ELF-1 (cell line): ENCODE measurements around the gene SERPINA12.

ENCODE experiments used
- DNase-seq: peaks from one replicate; pipeline ENCODE4 v3.0.0-alpha.2; 2016; ENCODE audit warnings: low read depth, low spot score

SERPINA12 gene

GRCh38 chr14:94466706-94467370, 42.4 kb downstream of the SERPINA12 start:
- DNase-seq: no peak

GRCh38 chr14:94465042-94465441, 44.2 kb downstream of the SERPINA12 start:
- DNase-seq: no peak

GRCh38 chr14:94464290-94464689, 45.0 kb downstream of the SERPINA12 start:
- DNase-seq: no peak

GRCh38 chr14:94462763-94463572, 46.3 kb downstream of the SERPINA12 start:
- no peak for DNase-seq

- DNase-seq: no peak
Observed at GRCh38 chr14:94462219-94462551, 47.1 kb downstream of the SERPINA12 start.

- no peak for DNase-seq
Observed at GRCh38 chr14:94461526-94462218, 47.6 kb downstream of the SERPINA12 start.

GRCh38 chr14:94460631-94461416, 48.4 kb downstream of the SERPINA12 start:
- no peak for DNase-seq

- no peak for DNase-seq
Observed at GRCh38 chr14:94458558-94459205, 50.6 kb downstream of the SERPINA12 start.

- DNase-seq: no peak
Observed at GRCh38 chr14:94458096-94458495, 51.2 kb downstream of the SERPINA12 start.

- DNase-seq: no peak
Observed at GRCh38 chr14:94455928-94456327, 53.3 kb downstream of the SERPINA12 start.

GRCh38 chr14:94451826-94452225, 57.4 kb downstream of the SERPINA12 start:
- DNase-seq: no peak

- no peak for DNase-seq
Observed at GRCh38 chr14:94451091-94451771, 58.0 kb downstream of the SERPINA12 start.

GRCh38 chr14:94450722-94451090, 58.6 kb downstream of the SERPINA12 start:
- DNase-seq: no peak

- DNase-seq: no peak
Observed at GRCh38 chr14:94449930-94450329, 59.3 kb downstream of the SERPINA12 start.

- DNase-seq: no peak
Observed at GRCh38 chr14:94448071-94448808, 61.0 kb downstream of the SERPINA12 start.

GRCh38 chr14:94447206-94447605, 62.1 kb downstream of the SERPINA12 start:
- no peak for DNase-seq

- no peak for DNase-seq
Observed at GRCh38 chr14:94446126-94446525, 63.1 kb downstream of the SERPINA12 start.

GRCh38 chr14:94445003-94445402, 64.3 kb downstream of the SERPINA12 start:
- DNase-seq: no peak

- DNase-seq: no peak
Observed at GRCh38 chr14:94441531-94442205, 67.6 kb downstream of the SERPINA12 start.

- DNase-seq: no peak
Observed at GRCh38 chr14:94441130-94441529, 68.1 kb downstream of the SERPINA12 start.
